22Rv1 (cell line): Measurements from ENCODE around the gene ABLIM2.

Experiments used
- ZFX ChIP-seq: fragments of 450-650 bp; IDR thresholded peaks from 2 replicates; pipeline ENCODE4 v1.6.1; 2017; ENCODE audit warnings: antibody characterized with exemption, borderline replicate concordance
- TF ChIP-seq, protein P1 (sequence below): fragments of 450-650 bp; IDR thresholded peaks from 2 replicates; pipeline ENCODE4 v1.5.1; 2017; ENCODE audit warnings: mild to moderate bottlenecking

DNA sequence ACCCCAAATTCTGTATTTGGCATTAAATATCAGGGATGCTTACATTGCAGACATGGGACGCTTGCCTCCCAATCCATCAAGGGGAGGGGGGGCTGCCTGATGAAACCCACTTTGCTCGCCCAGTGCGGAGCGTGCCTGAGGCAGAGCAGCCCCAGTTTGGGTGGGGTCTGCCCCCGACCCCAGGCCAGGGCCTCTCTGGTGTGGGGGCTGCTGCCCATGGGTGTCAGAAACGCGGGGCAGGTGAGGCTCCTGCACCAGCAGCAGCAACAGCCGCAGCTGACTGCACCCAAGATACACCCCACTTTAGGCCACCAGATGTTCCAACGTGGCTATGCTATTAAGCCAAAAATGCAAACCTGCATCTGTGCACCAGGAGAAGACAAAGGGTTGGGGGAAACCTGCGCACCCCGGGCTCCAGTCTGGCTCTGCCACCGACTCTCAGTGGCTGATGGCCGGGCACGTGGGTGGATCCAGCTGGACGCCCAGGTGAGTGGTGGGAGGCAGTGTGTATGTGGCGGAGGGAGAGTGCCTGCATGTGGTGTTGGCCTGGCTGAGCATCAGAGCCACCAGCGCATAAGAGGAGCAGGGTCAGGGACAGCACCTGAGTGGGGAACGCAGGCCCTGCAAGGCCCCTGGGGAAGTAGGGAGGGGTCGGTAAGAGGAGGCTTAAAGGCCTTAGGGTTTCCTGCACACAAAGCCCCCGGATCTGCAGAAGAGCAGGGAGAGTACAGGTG, 86.2 kb downstream of the ABLIM2 start:
- TF ChIP-seq, protein P1, sequence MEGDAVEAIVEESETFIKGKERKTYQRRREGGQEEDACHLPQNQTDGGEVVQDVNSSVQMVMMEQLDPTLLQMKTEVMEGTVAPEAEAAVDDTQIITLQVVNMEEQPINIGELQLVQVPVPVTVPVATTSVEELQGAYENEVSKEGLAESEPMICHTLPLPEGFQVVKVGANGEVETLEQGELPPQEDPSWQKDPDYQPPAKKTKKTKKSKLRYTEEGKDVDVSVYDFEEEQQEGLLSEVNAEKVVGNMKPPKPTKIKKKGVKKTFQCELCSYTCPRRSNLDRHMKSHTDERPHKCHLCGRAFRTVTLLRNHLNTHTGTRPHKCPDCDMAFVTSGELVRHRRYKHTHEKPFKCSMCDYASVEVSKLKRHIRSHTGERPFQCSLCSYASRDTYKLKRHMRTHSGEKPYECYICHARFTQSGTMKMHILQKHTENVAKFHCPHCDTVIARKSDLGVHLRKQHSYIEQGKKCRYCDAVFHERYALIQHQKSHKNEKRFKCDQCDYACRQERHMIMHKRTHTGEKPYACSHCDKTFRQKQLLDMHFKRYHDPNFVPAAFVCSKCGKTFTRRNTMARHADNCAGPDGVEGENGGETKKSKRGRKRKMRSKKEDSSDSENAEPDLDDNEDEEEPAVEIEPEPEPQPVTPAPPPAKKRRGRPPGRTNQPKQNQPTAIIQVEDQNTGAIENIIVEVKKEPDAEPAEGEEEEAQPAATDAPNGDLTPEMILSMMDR: no peak
- TF ChIP-seq ZFX: no peak
